Activated naive CD4-positive, alpha-beta T cell treated with anti-CD3 and anti-CD28 coated beads, Interleukin-2, amount 50 U/mL, for 24 hours (primary cell): Measurements from ENCODE around the gene EHD4.

Experiments
- H3K27ac Mint-ChIP-seq: one replicate; pipeline ENCODE4 v1.8.0; 2021; ENCODE audit warnings: mild to moderate bottlenecking, mixed read lengths
- H3K27me3 Mint-ChIP-seq: one replicate; pipeline ENCODE4 v1.8.0; 2021; ENCODE audit warnings: mixed read lengths
- H3K36me3 Mint-ChIP-seq: one replicate; pipeline ENCODE4 v1.8.0; 2021; ENCODE audit warnings: mixed read lengths
- H3K4me1 Mint-ChIP-seq: one replicate; pipeline ENCODE4 v1.8.0; 2021; ENCODE audit warnings: mixed read lengths
- H3K4me3 Mint-ChIP-seq: one replicate; pipeline ENCODE4 v1.8.0; 2021; ENCODE audit warnings: mild to moderate bottlenecking, mixed read lengths
- H3K9me3 Mint-ChIP-seq: one replicate; pipeline ENCODE4 v1.8.0; 2021; ENCODE audit warnings: mixed read lengths

Gene EHD4

GRCh38 chr15:41896566-41896965 is 75.8 kb downstream of the EHD4 start:
- Mint-ChIP-seq H3K27me3 (no peaks in the 10 kb centered on the region), H3K27ac (peak overlapping the region; percentile 41), H3K4me1 (peaks cover 42% of the 10 kb centered on the region), H3K4me3 (no peak overlapping the region), H3K9me3 (no peaks in the 10 kb centered on the region), H3K36me3 (no peaks in the 10 kb centered on the region)

GRCh38 chr15:41895957-41896356 is 76.4 kb downstream of the EHD4 start:
- H3K4me3 Mint-ChIP-seq, result no peak overlapping the region
- H3K4me1 Mint-ChIP-seq, result peaks cover 42% of the 10 kb centered on the region
- H3K36me3 Mint-ChIP-seq, result no peaks in the 10 kb centered on the region
- H3K27ac Mint-ChIP-seq, result peak overlapping the region; percentile 41
- H3K9me3 Mint-ChIP-seq, result no peaks in the 10 kb centered on the region
- no peaks in the 10 kb centered on the region for H3K27me3 Mint-ChIP-seq

GRCh38 chr15:41895491-41895890 is 76.9 kb downstream of the EHD4 start:
- Mint-ChIP-seq H3K4me3 (peak overlapping the region; percentile 34), H3K9me3 (no peaks in the 10 kb centered on the region), H3K4me1 (peaks cover 42% of the 10 kb centered on the region), H3K36me3 (no peaks in the 10 kb centered on the region), H3K27ac (peak overlapping the region; percentile 66), H3K27me3 (no peaks in the 10 kb centered on the region)

- H3K36me3 Mint-ChIP-seq, result no peaks in the 10 kb centered on the region
- H3K9me3 Mint-ChIP-seq, result no peaks in the 10 kb centered on the region
- no peaks in the 10 kb centered on the region for H3K27me3 Mint-ChIP-seq
- peak overlapping the region; percentile 36 for H3K4me3 Mint-ChIP-seq
- H3K27ac Mint-ChIP-seq, result peak overlapping the region; percentile 66
- peaks cover 42% of the 10 kb centered on the region for H3K4me1 Mint-ChIP-seq
Observed at GRCh38 chr15:41894791-41895463, 77.4 kb downstream of the EHD4 start.

GRCh38 chr15:41894251-41894790 is 78.0 kb downstream of the EHD4 start:
- no peak overlapping the region for H3K27ac Mint-ChIP-seq
- peaks cover 42% of the 10 kb centered on the region for H3K4me1 Mint-ChIP-seq
- no peaks in the 10 kb centered on the region for H3K36me3 Mint-ChIP-seq
- no peaks in the 10 kb centered on the region for H3K9me3 Mint-ChIP-seq
- H3K27me3 Mint-ChIP-seq, result no peaks in the 10 kb centered on the region
- peak overlapping the region; percentile 36 for H3K4me3 Mint-ChIP-seq

- peak within 1 kb of the TSS; percentile 72 for H3K27ac Mint-ChIP-seq
- peak within 1 kb of the TSS; percentile 36 for H3K4me3 Mint-ChIP-seq
- peaks cover 48% of the 10 kb centered on the region for H3K4me1 Mint-ChIP-seq
- no peaks in the 10 kb centered on the region for H3K9me3 Mint-ChIP-seq
- no peaks in the 10 kb centered on the region for H3K36me3 Mint-ChIP-seq
- no peaks in the 10 kb centered on the region for H3K27me3 Mint-ChIP-seq
Observed at GRCh38 chr15:41893422-41894250, 78.7 kb downstream of the EHD4 start, which contains the start of gene SPTBN5. TSS of gene SPTBN5 (minus strand) at chr15:41894053. CDS start at chr15:41893497, 556 bp downstream.

- H3K4me1 Mint-ChIP-seq, result peaks cover 51% of the 10 kb centered on the region
- H3K36me3 Mint-ChIP-seq, result no peaks in the 10 kb centered on the region
- peak overlapping the region; percentile 72 for H3K27ac Mint-ChIP-seq
- H3K4me3 Mint-ChIP-seq, result peak overlapping the region; percentile 11
- no peaks in the 10 kb centered on the region for H3K9me3 Mint-ChIP-seq
- H3K27me3 Mint-ChIP-seq, result no peaks in the 10 kb centered on the region
Observed at GRCh38 chr15:41892621-41893421, 79.5 kb downstream of the EHD4 start.

- Mint-ChIP-seq H3K27me3 (no peaks in the 10 kb centered on the region), H3K27ac (no peak overlapping the region), H3K9me3 (no peaks in the 10 kb centered on the region), H3K36me3 (no peaks in the 10 kb centered on the region), H3K4me1 (peaks cover 45% of the 10 kb centered on the region), H3K4me3 (no peak overlapping the region)
Observed at GRCh38 chr15:41891946-41892345, 80.4 kb downstream of the EHD4 start.

- peaks cover 43% of the 10 kb centered on the region for H3K4me1 Mint-ChIP-seq
- H3K27me3 Mint-ChIP-seq, result no peaks in the 10 kb centered on the region
- no peak overlapping the region for H3K4me3 Mint-ChIP-seq
- H3K27ac Mint-ChIP-seq, result no peak overlapping the region
- no peaks in the 10 kb centered on the region for H3K36me3 Mint-ChIP-seq
- no peaks in the 10 kb centered on the region for H3K9me3 Mint-ChIP-seq
Observed at GRCh38 chr15:41891226-41891625, 81.1 kb downstream of the EHD4 start.

- Mint-ChIP-seq H3K36me3 (no peaks in the 10 kb centered on the region), H3K9me3 (no peaks in the 10 kb centered on the region), H3K27me3 (no peaks in the 10 kb centered on the region), H3K4me3 (no peak overlapping the region), H3K27ac (no peak overlapping the region), H3K4me1 (peaks cover 35% of the 10 kb centered on the region)
Observed at GRCh38 chr15:41890050-41890690, 82.2 kb downstream of the EHD4 start.

GRCh38 chr15:41888662-41889253 is 83.6 kb downstream of the EHD4 start:
- H3K4me1 Mint-ChIP-seq, result peaks cover 22% of the 10 kb centered on the region
- H3K9me3 Mint-ChIP-seq, result no peaks in the 10 kb centered on the region
- no peak overlapping the region for H3K27ac Mint-ChIP-seq
- no peak overlapping the region for H3K4me3 Mint-ChIP-seq
- no peaks in the 10 kb centered on the region for H3K36me3 Mint-ChIP-seq
- H3K27me3 Mint-ChIP-seq, result no peaks in the 10 kb centered on the region

- peaks cover 16% of the 10 kb centered on the region for H3K4me1 Mint-ChIP-seq
- H3K9me3 Mint-ChIP-seq, result no peaks in the 10 kb centered on the region
- no peaks in the 10 kb centered on the region for H3K36me3 Mint-ChIP-seq
- H3K4me3 Mint-ChIP-seq, result no peak overlapping the region
- no peaks in the 10 kb centered on the region for H3K27me3 Mint-ChIP-seq
- no peak overlapping the region for H3K27ac Mint-ChIP-seq
Observed at GRCh38 chr15:41887893-41888292, 84.5 kb downstream of the EHD4 start.

- H3K9me3 Mint-ChIP-seq, result no peaks in the 10 kb centered on the region
- peaks cover 11% of the 10 kb centered on the region for H3K4me1 Mint-ChIP-seq
- no peak overlapping the region for H3K4me3 Mint-ChIP-seq
- no peaks in the 10 kb centered on the region for H3K27me3 Mint-ChIP-seq
- H3K36me3 Mint-ChIP-seq, result no peaks in the 10 kb centered on the region
- no peak overlapping the region for H3K27ac Mint-ChIP-seq
Observed at GRCh38 chr15:41887161-41887560, 85.2 kb downstream of the EHD4 start.

GRCh38 chr15:41886741-41887140 is 85.6 kb downstream of the EHD4 start:
- Mint-ChIP-seq H3K27ac (no peak overlapping the region), H3K27me3 (no peaks in the 10 kb centered on the region), H3K4me3 (no peak overlapping the region), H3K9me3 (no peaks in the 10 kb centered on the region), H3K36me3 (no peaks in the 10 kb centered on the region), H3K4me1 (peaks cover 9% of the 10 kb centered on the region)

- Mint-ChIP-seq H3K36me3 (no peaks in the 10 kb centered on the region), H3K4me1 (peaks cover 15% of the 10 kb centered on the region), H3K9me3 (no peaks in the 10 kb centered on the region), H3K27me3 (peaks cover 3% of the 10 kb centered on the region), H3K4me3 (no peak overlapping the region), H3K27ac (no peak overlapping the region)
Observed at GRCh38 chr15:41885841-41886240, 86.5 kb downstream of the EHD4 start.
